ENCODE results near the gene FAM117B.

- no peak for TF ChIP-seq SUZ12 (IDR thresholded peaks at IDR 0.05; ENCODE audit: extremely low read depth, insufficient read depth, insufficient read length)
- no peak for TF ChIP-seq ZNF274 (IDR thresholded peaks at IDR 0.05; ENCODE audit: low read depth, low read length)
- TF ChIP-seq YY1 (IDR thresholded peaks at IDR 0.05; ENCODE audit: insufficient read depth, insufficient read length), result no peak
Measured at GRCh38 chr2:202704248-202704647, 69.5 kb downstream of the FAM117B start.

All from NT2/D1 (cell line).